ENCODE data around the gene HK3.

GRCh38 chr5:176902102-176902814 lies 3.1 kb upstream of the HK3 start:
- TF ChIP-seq SP1 (IDR thresholded peaks at IDR 0.05) (no peak), ZNF384 (IDR thresholded peaks at IDR 0.05) (no peak), ARNT (IDR thresholded peaks at IDR 0.05) (no peak), FOXA1 (IDR thresholded peaks at IDR 0.05) (no peak), BHLHE40 (IDR thresholded peaks at IDR 0.05; ENCODE audit: borderline replicate concordance) (no peak)

All from HEK293T (cell line).